Measurements from ENCODE around the gene PLPP4. TPM values are rescaled to one million over a fixed set of nuclear protein-coding genes. Genes with fewer than 3 reads are reported as not detected.

PLPP4 gene
- total RNA-seq, 4 donors from 2014 or later: 0.41 to 0.79 TPM; not detected in 2

DNA sequence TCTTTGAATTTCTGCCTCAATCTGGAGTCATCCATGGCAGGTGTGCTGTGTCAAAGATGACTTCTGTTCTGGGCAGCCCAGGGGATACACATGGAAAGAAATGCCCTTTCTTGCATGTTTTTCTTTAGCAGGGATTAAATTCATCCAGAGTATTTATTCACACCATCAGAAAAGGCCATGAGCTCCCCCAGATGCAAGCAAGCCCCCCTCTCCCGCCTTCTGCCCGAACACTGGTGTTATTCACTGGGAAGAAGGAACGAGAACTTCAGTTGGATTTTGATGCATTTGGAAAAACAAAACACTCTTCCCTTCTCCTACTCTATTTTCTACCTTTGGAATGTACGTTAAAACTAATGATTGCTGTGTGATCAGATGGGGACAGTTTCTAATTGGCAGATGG is 1.4 kb downstream of the PLPP4 start:
- H3K27me3 ChIP-seq: peaks cover 61% of the 10 kb centered on the region
- TF ChIP-seq EP300 (IDR thresholded peaks at IDR 0.05; ENCODE audit: low read depth) (no peak), POLR2AphosphoS5 (IDR thresholded peaks at IDR 0.05) (no peak), POLR2A (IDR thresholded peaks at IDR 0.05) (no peak)
- TF ChIP-seq, protein P1, sequence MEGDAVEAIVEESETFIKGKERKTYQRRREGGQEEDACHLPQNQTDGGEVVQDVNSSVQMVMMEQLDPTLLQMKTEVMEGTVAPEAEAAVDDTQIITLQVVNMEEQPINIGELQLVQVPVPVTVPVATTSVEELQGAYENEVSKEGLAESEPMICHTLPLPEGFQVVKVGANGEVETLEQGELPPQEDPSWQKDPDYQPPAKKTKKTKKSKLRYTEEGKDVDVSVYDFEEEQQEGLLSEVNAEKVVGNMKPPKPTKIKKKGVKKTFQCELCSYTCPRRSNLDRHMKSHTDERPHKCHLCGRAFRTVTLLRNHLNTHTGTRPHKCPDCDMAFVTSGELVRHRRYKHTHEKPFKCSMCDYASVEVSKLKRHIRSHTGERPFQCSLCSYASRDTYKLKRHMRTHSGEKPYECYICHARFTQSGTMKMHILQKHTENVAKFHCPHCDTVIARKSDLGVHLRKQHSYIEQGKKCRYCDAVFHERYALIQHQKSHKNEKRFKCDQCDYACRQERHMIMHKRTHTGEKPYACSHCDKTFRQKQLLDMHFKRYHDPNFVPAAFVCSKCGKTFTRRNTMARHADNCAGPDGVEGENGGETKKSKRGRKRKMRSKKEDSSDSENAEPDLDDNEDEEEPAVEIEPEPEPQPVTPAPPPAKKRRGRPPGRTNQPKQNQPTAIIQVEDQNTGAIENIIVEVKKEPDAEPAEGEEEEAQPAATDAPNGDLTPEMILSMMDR (IDR thresholded peaks at IDR 0.05): no peak
- WGBS, 2 donors (ENCODE audit: low coverage in 1 of 2): 60 to 70% methylated on average over 1 to 4 of the region's 4 CpGs
- in situ Hi-C loops (cut with MboI; ENCODE audit: low pct_ligation_motif_present in 1 of 4, low pct_unique_long_range_greater_than_20kb in 1 of 4, low sequenced_read_pairs in 3 of 4) (no loop called here), intact Hi-C loops (cut with DNase I; ENCODE audit: low total_unique reads) (no loop called here)
- H3K27ac ChIP-seq: no peak overlapping the region
- no peaks in the 10 kb centered on the region for H3K36me3 ChIP-seq
- H3K4me3 ChIP-seq: no peak overlapping the region
- H3K4me1 ChIP-seq: peaks cover 5 to 14% (median 10%) of the 10 kb centered on the region in 4 donors
- no peaks in the 10 kb centered on the region for H3K9me3 ChIP-seq
- no peak for DNase-seq

DNA sequence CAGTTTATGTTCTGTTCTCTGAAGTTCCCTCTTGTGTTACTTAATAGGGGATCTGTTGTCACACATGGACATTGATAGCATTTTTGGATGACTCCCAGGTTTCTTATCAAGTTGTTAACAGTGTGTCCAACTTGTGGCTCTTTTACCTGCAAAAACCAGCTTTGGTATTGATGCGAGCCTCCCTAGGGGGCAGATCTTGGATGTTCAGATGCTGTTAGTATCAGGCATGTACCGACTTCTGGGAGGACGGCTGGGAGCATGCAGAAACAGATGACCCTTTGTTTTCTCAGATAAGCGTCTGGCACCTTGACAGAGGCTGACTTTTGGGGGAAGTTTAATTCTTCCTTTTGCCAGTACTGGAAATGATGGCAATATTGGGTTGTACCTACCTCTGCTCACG is 2.2 kb downstream of the PLPP4 start:
- H3K36me3 ChIP-seq: no peaks in the 10 kb centered on the region
- DNase-seq: no peak
- H3K27me3 ChIP-seq: peaks cover 61% of the 10 kb centered on the region

DNA sequence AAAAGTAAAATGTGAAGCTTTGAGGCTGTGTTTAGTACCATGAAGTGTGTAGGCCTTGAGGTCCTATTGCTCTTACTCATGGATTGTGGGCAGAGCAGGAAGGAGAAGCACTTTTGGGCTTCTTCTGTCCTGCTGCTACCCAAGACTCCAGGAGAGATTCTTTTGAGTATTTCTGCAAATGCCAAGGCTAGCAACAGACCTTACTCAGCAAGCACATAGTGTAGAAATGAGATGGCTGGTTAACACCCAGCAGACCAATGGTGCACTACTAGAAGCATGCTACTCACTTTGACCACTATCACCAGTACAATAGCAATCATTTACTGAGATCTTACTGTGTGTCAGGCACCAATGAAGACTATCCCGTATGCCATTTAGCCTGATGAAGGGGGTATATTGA is 3.2 kb downstream of the PLPP4 start:
- in situ Hi-C loops (cut with MboI; ENCODE audit: low pct_ligation_motif_present in 1 of 4, low pct_unique_long_range_greater_than_20kb in 1 of 4, low sequenced_read_pairs in 3 of 4): no loop called here
- no peak for DNase-seq
- H3K36me3 ChIP-seq: no peaks in the 10 kb centered on the region
- 60 to 86% methylated on average over 1 of the region's 1 CpG for WGBS, 2 donors (ENCODE audit: low coverage in 1 of 2)
- no peak overlapping the region for H3K4me3 ChIP-seq
- no peak overlapping the region for H3K27ac ChIP-seq
- intact Hi-C loops (cut with DNase I; ENCODE audit: low total_unique reads): no loop called here
- H3K9me3 ChIP-seq: no peaks in the 10 kb centered on the region
- TF ChIP-seq, protein P1 (IDR thresholded peaks at IDR 0.05): no peak
- TF ChIP-seq POLR2A (IDR thresholded peaks at IDR 0.05): no peak
- no peak for TF ChIP-seq EP300 (IDR thresholded peaks at IDR 0.05; ENCODE audit: low read depth)
- TF ChIP-seq POLR2AphosphoS5 (IDR thresholded peaks at IDR 0.05): no peak
- peaks cover 5 to 14% (median 10%) of the 10 kb centered on the region in 4 donors for H3K4me1 ChIP-seq
- H3K27me3 ChIP-seq: peaks cover 61% of the 10 kb centered on the region

More for the DNA sequence above, 2.2 kb downstream of the PLPP4 start:
- Histone ChIP-seq H3K9me3 (no peaks in the 10 kb centered on the region), H3K4me1 (peaks cover 5 to 14% (median 10%) of the 10 kb centered on the region in 4 donors), H3K4me3 (no peak overlapping the region), H3K27ac (no peak overlapping the region)
- intact Hi-C loops (cut with DNase I; ENCODE audit: low total_unique reads) (no loop called here), in situ Hi-C loops (cut with MboI; ENCODE audit: low pct_ligation_motif_present in 1 of 4, low pct_unique_long_range_greater_than_20kb in 1 of 4, low sequenced_read_pairs in 3 of 4) (no loop called here)
- TF ChIP-seq EP300 (IDR thresholded peaks at IDR 0.05; ENCODE audit: low read depth) (no peak), POLR2A (IDR thresholded peaks at IDR 0.05) (no peak), POLR2AphosphoS5 (IDR thresholded peaks at IDR 0.05) (no peak)
- TF ChIP-seq, protein P1 (IDR thresholded peaks at IDR 0.05): no peak
- 36% methylated on average over 5 of the region's 5 CpGs; no CpG with 5 or more reads in 1 of the 2 donors for WGBS, 2 donors (ENCODE audit: low coverage in 1 of 2)

DNA sequence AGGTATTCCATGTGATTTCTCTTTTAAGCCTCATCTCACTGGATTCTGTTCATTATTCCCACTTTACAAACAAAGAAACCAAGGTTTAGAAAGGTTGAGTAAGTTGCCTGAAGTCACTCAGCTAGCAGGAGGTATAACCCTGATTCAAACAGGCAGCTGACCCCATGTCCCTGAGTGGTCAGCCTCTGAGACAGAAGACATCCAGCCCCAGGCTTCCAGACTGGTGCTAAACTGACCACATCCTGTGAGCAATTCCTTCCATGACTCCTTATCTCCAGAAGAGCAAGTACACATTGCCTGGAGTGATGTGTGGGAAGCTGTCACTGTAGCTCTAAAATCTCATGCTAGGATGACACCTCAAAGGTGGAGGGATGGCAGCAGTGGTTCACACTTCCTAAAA is 3.7 kb downstream of the PLPP4 start:
- DNase-seq: no peak
- TF ChIP-seq, protein P1 (IDR thresholded peaks at IDR 0.05): no peak
- TF ChIP-seq POLR2A (IDR thresholded peaks at IDR 0.05): no peak
- no peak for TF ChIP-seq EP300 (IDR thresholded peaks at IDR 0.05; ENCODE audit: low read depth)
- no peak for TF ChIP-seq POLR2AphosphoS5 (IDR thresholded peaks at IDR 0.05)
- Histone ChIP-seq H3K4me1 (peaks cover 5 to 14% (median 10%) of the 10 kb centered on the region in 4 donors), H3K27me3 (peaks cover 58% of the 10 kb centered on the region), H3K9me3 (no peaks in the 10 kb centered on the region), H3K4me3 (no peak overlapping the region), H3K36me3 (no peaks in the 10 kb centered on the region), H3K27ac (no peak overlapping the region)
- intact Hi-C loops (cut with DNase I; ENCODE audit: low total_unique reads): no loop called here
- in situ Hi-C loops (cut with MboI; ENCODE audit: low pct_ligation_motif_present in 1 of 4, low pct_unique_long_range_greater_than_20kb in 1 of 4, low sequenced_read_pairs in 3 of 4): no loop called here

All from transverse colon (tissue), 4 donors.